Esophagus squamous epithelium (tissue), 4 donors: Measurements from ENCODE around the gene MYO3B.

ENCODE experiments used
- CTCF ChIP-seq, 6 experiments: fragments of 450-650 bp in 4 of 6; fragments of 200-600 bp in 2 of 6; sonication (generic) in 2 of 6; IDR thresholded peaks; one replicate each; pipeline ENCODE4 v1.5.1; 2016 to 2019; ENCODE audit warnings: antibody characterized with exemption in 6 of 6, mild to moderate bottlenecking in 4 of 6, moderate library complexity in 4 of 6
- POLR2A ChIP-seq, 4 donors: fragments of 450-650 bp; IDR thresholded peaks; one replicate each; pipeline ENCODE4 v1.6.1; 2017; ENCODE audit warnings: antibody characterized with exemption in 4 of 4, mild to moderate bottlenecking in 4 of 4, moderate library complexity in 3 of 4

GRCh38 chr2:170258382-170258781 lies 80.4 kb downstream of the MYO3B start:
- TF ChIP-seq CTCF (IDR thresholded peaks at IDR 0.05) (no peak), POLR2A (IDR thresholded peaks at IDR 0.05) (no peak)
